Peyer's patch (tissue), 4 donors: Measurements from ENCODE around the gene DVL2.

ENCODE experiments used
- POLR2A ChIP-seq, 2 donors: fragments of 450-650 bp; IDR thresholded peaks; one replicate each; pipeline ENCODE4 v1.5.1; 2017; ENCODE audit warnings: antibody characterized with exemption in 2 of 2, mild to moderate bottlenecking in 2 of 2, moderate library complexity in 2 of 2
- TF ChIP-seq, protein P1 (sequence below), 6 experiments: fragments of 450-650 bp in 4 of 6; fragments of 200-600 bp in 2 of 6; sonication (generic) in 1 of 6; IDR thresholded peaks; one replicate each; pipeline ENCODE4 v1.5.1; 2017 to 2019; ENCODE audit warnings: antibody characterized with exemption in 6 of 6, mild to moderate bottlenecking in 3 of 6, moderate library complexity in 1 of 6

DNA sequence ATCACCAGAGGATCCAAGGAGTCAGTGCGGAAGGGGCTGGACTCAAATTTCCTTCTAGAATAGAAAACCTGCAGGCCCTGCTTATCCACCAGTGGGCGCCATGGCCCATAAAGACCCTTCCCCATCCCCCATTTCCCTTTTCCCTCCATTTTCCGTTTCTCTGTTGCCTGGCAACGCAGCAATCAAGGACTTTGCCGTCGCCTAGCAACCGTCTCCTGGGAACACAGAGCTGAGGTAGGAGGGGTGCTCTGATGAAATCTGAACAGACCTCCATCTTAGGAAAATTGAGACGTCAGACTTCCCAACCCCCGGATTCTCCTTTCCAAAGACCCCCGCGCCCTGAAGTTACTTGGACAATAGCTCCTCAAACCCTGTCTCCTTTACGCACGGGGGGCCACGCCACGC is 20.4 kb downstream of the DVL2 start:
- no peak for TF ChIP-seq POLR2A (IDR thresholded peaks at IDR 0.05)
- TF ChIP-seq, protein P1, sequence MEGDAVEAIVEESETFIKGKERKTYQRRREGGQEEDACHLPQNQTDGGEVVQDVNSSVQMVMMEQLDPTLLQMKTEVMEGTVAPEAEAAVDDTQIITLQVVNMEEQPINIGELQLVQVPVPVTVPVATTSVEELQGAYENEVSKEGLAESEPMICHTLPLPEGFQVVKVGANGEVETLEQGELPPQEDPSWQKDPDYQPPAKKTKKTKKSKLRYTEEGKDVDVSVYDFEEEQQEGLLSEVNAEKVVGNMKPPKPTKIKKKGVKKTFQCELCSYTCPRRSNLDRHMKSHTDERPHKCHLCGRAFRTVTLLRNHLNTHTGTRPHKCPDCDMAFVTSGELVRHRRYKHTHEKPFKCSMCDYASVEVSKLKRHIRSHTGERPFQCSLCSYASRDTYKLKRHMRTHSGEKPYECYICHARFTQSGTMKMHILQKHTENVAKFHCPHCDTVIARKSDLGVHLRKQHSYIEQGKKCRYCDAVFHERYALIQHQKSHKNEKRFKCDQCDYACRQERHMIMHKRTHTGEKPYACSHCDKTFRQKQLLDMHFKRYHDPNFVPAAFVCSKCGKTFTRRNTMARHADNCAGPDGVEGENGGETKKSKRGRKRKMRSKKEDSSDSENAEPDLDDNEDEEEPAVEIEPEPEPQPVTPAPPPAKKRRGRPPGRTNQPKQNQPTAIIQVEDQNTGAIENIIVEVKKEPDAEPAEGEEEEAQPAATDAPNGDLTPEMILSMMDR (IDR thresholded peaks at IDR 0.05): peak in 5 of 6 experiments; percentile 23 to 32 (median 31)
